ENCODE results near the gene NIP7. TPM values are rescaled to one million over a fixed set of nuclear protein-coding genes. Genes with fewer than 3 reads are reported as not detected.

Gene NIP7
- total and polyA plus RNA-seq, 9 of the 15 experiments (the other 6 are each of a cell fraction or from before 2014, with no cell fraction given) = 28.9 to 85.5 (median 72.5) TPM

DNA sequence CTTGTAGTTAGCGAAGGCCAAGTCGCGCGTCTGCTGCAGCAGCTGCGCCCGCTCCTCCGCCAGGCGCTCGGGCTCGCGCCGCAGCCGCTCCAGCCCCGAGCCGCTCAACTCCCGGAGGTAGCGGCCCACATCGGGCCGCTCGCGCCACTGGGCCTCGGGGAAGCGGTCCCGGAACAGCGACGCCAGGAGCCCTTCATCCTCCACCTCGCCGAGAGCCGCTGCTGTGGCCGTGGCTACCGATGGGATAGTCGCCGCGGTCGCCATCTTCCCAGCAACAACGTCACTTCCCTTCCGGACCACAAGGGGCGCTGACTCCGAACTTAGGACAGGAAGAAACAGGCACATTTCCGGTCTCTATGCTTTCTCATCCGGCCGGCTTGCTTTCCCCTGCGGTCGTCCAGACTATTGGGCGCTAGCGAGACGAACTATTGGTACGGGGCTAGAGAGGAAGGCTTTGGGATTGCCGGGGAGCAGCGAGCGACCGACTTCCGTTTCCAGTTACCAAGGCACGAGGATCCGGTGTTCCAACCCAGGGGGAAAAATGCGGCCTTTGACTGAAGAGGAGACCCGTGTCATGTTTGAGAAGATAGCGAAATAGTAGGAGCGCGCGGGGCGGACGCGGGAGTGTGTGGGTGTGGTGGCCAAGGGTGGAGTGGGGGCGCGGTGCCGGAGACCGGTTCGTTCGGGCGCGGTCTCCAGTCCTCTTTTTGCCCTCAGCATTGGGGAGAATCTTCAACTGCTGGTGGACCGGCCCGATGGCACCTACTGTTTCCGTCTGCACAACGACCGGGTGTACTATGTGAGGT lies at the start of gene NIP7, which contains the start of gene COG8 (continued):
- TF ChIP-seq TOE1 (IDR thresholded peaks at IDR 0.05; ENCODE audit: borderline replicate concordance) = peak; percentile 78
- TF ChIP-seq TOE1 (CRISPR knock-in tag; IDR thresholded peaks at IDR 0.05; ENCODE audit: borderline replicate concordance, low read depth) = peak; percentile 86; the same call in 1 of the 2 replicates
- no peak; the same call in 1 of the 2 replicates for TF ChIP-seq GATAD2B (IDR thresholded peaks at IDR 0.05; ENCODE audit: borderline replicate concordance)
- no peak for TF ChIP-seq GABPB2 (CRISPR knock-in tag; conservative IDR thresholded peaks at IDR 0.05)
- no peak for TF ChIP-seq CBFA2T3 (IDR thresholded peaks at IDR 0.05)
- peak; percentile 80 for TF ChIP-seq SAP30 (IDR thresholded peaks at IDR 0.05; ENCODE audit: borderline replicate concordance, insufficient read depth, low read depth, low read length, poor library complexity, severe bottlenecking)
- TF ChIP-seq ZNF778 (CRISPR knock-in tag; IDR thresholded peaks at IDR 0.05) = no peak
- TF ChIP-seq, protein P1, sequence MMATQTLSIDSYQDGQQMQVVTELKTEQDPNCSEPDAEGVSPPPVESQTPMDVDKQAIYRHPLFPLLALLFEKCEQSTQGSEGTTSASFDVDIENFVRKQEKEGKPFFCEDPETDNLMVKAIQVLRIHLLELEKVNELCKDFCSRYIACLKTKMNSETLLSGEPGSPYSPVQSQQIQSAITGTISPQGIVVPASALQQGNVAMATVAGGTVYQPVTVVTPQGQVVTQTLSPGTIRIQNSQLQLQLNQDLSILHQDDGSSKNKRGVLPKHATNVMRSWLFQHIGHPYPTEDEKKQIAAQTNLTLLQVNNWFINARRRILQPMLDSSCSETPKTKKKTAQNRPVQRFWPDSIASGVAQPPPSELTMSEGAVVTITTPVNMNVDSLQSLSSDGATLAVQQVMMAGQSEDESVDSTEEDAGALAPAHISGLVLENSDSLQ (IDR thresholded peaks at IDR 0.05) = peak; percentile 69
- TF ChIP-seq SMARCA4 (IDR thresholded peaks at IDR 0.05) = no peak
- TF ChIP-seq, protein P2, sequence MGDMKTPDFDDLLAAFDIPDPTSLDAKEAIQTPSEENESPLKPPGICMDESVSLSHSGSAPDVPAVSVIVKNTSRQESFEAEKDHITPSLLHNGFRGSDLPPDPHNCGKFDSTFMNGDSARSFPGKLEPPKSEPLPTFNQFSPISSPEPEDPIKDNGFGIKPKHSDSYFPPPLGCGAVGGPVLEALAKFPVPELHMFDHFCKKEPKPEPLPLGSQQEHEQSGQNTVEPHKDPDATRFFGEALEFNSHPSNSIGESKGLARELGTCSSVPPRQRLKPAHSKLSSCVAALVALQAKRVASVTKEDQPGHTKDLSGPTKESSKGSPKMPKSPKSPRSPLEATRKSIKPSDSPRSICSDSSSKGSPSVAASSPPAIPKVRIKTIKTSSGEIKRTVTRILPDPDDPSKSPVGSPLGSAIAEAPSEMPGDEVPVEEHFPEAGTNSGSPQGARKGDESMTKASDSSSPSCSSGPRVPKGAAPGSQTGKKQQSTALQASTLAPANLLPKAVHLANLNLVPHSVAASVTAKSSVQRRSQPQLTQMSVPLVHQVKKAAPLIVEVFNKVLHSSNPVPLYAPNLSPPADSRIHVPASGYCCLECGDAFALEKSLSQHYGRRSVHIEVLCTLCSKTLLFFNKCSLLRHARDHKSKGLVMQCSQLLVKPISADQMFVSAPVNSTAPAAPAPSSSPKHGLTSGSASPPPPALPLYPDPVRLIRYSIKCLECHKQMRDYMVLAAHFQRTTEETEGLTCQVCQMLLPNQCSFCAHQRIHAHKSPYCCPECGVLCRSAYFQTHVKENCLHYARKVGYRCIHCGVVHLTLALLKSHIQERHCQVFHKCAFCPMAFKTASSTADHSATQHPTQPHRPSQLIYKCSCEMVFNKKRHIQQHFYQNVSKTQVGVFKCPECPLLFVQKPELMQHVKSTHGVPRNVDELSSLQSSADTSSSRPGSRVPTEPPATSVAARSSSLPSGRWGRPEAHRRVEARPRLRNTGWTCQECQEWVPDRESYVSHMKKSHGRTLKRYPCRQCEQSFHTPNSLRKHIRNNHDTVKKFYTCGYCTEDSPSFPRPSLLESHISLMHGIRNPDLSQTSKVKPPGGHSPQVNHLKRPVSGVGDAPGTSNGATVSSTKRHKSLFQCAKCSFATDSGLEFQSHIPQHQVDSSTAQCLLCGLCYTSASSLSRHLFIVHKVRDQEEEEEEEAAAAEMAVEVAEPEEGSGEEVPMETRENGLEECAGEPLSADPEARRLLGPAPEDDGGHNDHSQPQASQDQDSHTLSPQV (IDR thresholded peaks at IDR 0.05) = 0 out of 2 replicates have a peak, but pooled peaks have one; percentile 28
- TF ChIP-seq, protein P3, sequence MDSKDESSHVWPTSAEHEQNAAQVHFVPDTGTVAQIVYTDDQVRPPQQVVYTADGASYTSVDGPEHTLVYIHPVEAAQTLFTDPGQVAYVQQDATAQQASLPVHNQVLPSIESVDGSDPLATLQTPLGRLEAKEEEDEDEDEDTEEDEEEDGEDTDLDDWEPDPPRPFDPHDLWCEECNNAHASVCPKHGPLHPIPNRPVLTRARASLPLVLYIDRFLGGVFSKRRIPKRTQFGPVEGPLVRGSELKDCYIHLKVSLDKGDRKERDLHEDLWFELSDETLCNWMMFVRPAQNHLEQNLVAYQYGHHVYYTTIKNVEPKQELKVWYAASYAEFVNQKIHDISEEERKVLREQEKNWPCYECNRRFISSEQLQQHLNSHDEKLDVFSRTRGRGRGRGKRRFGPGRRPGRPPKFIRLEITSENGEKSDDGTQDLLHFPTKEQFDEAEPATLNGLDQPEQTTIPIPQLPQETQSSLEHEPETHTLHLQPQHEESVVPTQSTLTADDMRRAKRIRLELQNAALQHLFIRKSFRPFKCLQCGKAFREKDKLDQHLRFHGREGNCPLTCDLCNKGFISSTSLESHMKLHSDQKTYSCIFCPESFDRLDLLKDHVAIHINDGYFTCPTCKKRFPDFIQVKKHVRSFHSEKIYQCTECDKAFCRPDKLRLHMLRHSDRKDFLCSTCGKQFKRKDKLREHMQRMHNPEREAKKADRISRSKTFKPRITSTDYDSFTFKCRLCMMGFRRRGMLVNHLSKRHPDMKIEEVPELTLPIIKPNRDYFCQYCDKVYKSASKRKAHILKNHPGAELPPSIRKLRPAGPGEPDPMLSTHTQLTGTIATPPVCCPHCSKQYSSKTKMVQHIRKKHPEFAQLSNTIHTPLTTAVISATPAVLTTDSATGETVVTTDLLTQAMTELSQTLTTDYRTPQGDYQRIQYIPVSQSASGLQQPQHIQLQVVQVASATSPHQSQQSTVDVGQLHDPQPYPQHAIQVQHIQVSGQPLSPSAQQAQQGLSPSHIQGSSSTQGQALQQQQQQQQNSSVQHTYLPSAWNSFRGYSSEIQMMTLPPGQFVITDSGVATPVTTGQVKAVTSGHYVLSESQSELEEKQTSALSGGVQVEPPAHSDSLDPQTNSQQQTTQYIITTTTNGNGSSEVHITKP (IDR thresholded peaks at IDR 0.05; ENCODE audit: partially characterized antibody) = peak; percentile 52
- TF ChIP-seq, protein P4, sequence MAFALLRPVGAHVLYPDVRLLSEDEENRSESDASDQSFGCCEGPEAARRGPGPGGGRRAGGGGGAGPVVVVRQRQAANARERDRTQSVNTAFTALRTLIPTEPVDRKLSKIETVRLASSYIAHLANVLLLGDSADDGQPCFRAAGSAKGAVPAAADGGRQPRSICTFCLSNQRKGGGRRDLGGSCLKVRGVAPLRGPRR (CRISPR knock-in tag; IDR thresholded peaks at IDR 0.05) = no peak
- no peak for TF ChIP-seq ZNF311 (CRISPR knock-in tag; IDR thresholded peaks at IDR 0.05)
- peak; percentile 83 for TF ChIP-seq POLR2H (tag; IDR thresholded peaks at IDR 0.05; ENCODE audit: low read depth)
- TF ChIP-seq CEBPG (CRISPR knock-in tag; IDR thresholded peaks at IDR 0.05) = 0 out of 2 replicates have a peak, but pooled peaks have one; percentile 34
- no peak for TF ChIP-seq CEBPG (tag; conservative IDR thresholded peaks at IDR 0.05 in 1 of 2, IDR thresholded peaks at IDR 0.05 in 1 of 2)
- TF ChIP-seq ATF1 (CRISPR knock-in tag; IDR thresholded peaks at IDR 0.05) = peak; percentile 71
- TF ChIP-seq ATF1 (tag; IDR thresholded peaks at IDR 0.05) = peak; percentile 91
- TF ChIP-seq MEIS2 (IDR thresholded peaks at IDR 0.05; ENCODE audit: partially characterized antibody) = no peak

Measured in K562 (cell line).